ENCODE results near the gene KCTD19. TPM values are rescaled to one million over a fixed set of nuclear protein-coding genes. Genes with fewer than 3 reads are reported as not detected.

The KCTD19 gene
- total RNA-seq, 1 donor from 2014 or later, result 0.37 TPM

DNA sequence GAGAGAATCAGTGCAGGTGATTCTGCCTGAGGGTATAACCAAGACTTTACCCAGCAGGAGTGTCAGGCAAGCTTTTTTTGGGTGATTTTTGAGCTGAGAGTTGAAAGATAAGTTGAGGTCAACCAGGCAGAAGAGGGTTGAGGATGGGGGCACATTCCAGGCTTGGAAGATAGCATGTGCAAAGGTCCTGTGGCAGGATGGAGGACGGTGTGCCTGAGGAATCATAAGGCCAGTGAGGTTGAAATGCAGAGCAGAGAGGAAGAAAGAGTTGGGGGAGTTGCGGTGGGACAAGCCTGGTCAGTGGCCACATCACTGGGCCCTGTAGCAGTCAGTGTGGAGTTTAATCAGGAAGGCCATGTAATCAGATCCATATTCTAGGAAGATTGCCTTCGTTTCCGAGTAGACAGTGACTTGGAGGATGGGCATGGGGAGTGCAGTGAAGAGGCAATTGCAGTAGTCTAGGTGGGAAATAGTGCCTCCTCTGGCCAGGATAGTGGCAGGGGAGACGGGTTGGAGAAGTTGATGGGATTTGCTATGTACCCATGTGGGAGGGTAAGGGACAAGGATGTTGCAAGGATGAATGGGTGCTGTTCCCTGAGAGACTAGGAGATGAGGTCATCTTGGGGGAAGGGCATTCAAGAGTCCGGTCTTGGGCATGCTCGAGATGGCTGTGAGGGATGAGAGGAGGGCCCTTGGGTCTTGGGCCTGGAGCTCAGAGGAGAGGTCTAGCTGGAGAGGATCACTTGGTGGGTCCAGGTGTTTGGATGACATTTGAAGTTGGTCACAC, 43.3 kb downstream of the KCTD19 start:
- DNase-seq (ENCODE audit: low spot score), result no peak

DNA sequence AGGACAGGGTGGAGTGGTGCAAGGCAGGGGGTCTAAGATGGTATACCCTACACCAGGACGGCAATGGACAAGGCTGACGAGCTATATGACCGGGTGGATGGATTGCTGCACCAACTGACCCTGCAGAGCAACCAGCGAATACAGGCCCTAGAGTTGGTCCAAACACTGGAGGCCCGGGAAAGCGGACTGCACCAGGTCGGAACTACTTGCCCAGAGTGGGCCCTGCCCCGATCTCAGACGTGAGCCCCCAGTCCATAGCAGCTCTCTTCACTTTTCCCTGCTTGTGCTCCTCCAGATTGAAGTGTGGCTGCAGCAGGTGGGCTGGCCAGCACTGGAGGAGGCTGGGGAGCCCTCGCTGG, 44.1 kb downstream of the KCTD19 start:
- no peak for DNase-seq (ENCODE audit: low spot score)

DNA sequence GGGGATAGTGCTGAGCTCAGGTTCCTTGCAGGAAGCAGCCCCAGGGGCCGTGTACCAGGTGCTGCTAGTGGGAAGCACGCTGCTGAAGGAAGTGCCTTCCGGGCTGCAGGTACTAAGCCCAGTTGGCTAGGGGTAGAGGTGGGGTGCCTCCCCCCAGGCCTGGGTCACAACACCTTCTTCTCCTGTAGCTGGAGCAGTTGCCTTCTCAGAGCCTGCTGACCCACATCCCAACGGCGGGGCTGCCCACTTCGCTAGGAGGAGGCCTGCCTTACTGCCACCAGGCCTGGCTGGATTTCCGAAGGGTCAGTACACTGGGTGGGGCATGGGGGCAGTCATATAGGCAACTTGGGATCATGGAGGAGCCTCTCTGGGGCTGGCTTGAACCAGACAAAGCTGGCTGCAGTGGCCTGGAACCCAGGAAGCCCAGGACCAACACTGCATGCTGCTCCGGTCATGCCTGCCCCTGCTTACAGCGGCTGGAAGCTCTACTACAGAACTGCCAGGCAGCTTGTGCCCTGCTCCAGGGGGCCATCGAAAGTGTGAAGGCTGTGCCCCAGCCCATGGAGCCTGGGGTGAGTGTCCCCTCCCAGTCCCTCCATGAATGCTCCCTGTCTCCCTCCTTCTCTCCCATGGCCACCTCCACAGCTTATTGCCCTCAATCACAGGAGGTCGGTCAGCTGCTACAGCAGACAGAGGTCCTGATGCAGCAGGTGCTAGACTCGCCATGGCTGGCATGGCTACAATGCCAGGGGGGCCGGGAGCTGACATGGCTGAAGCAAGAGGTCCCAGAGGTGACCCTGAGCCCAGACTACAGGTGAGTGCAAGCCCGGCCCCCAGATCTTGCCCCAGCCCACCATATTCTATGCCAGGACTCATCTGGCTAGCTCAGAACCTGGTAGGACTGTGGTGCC, 44.8 kb downstream of the KCTD19 start:
- DNase-seq (ENCODE audit: low spot score), result no peak

DNA sequence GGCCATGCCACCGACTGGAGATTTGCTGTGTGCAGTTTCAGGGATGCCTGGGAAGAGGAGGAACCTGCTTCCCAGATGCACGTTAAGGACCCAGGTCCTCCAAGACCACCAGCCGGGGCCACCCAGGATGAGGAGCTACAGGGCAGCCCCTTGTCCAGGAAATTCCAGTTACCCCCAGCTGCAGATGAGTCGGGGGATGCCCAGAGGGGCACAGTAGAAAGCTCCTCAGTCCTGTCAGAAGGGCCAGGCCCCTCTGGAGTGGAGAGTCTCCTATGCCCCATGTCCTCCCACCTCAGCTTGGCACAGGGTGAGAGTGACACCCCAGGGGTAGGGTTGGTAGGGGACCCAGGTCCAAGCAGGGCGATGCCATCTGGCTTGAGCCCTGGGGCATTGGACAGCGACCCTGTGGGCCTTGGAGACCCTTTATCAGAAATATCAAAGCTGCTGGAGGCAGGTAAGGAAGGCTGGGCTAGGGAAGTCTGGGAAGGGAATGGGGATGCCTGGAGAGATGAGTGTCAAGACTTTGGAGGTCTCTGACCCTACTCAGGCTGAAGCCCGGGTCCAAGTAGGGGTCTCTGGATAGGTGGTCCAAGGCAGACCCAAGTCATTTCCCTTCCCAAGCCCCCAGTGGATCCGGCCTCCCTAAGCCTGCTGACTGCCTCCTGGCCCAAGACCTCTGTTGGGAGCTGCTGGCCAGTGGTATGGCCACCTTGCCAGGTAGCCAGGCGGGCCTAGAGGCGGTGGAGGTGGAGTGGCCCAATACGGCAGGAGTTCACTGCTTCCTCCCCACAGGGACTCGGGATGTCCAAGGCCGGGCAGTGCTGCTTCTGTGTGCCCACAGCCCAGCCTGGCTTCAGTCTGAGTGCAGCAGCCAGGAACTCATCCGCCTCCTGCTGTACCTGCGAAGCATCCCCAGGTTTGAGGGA, 46.2 kb downstream of the KCTD19 start:
- DNase-seq (ENCODE audit: low spot score), result no peak

DNA sequence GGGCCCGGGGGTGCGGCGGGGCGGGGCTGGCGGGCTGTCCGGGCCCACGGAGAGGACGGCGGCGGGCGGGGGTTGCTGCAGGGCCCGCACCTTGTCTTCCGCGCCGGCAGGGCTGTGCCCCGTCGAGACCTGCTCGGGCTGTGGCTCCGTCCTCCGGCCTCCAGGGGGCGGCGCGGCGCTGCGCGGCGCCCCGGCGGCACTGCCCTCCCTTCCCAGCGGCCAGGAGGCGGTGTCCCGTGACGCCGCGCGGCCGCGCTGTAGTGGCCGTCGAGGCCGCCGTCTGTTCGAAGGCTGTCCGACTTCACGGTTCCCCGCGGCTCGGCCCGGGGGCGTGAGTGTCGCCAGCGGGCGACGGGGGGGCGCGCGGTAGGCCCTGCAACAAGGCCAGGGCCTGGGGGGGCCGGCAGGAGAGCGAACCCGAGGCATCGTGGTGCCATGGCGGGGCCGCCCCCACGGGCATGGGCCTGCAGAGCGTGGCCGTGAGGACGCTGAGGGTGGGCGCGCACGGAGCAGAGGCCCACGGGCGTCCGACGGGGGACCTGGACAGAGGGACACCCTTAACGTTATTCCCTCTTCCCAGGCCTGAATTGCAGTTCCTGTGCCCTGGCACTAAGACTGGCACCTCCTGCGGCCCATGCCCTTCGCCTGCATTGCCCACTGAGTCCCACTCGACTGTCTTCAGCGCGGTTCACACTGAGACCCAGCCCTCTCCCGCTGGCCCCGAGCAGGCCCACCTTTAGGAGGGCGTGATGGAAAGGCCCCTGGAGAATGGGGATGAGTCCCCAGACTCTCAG, 47.0 kb downstream of the KCTD19 start, which contains the start of gene PLEKHG4:
TSS of gene PLEKHG4 (plus strand) at position 237 of the 794 bp plus-strand sequence. CDS start at position 750, 513 bp downstream.
- peak; percentile 75 for DNase-seq (ENCODE audit: low spot score)

DNA sequence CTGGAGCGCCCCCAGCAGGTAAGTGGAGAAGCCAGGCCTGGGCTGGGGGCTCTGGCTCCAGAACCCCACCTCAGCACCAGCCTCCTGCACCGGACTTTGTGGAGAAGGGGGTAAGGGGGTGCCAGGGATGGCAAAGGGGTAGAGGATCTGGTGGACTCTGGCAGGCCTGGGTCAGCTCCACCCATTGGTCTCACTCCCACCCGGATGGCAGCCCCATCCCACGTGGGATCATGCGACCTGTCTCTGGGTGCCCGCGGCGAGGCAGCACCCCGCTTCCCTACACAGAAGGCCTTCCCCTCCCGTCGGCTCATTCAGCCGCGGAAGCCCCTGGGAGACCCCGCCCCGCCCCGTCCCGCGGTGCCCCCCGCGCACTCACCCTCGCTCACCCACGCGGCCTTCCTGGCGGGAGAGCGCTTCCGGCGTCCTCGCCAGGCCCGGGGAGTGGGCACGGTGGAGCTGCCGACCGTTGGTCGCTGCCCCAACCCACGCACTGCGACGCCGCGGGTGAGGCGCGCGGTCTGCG, 47.7 kb downstream of the KCTD19 start:
- peak; percentile 17 for DNase-seq (ENCODE audit: low spot score)

DNA sequence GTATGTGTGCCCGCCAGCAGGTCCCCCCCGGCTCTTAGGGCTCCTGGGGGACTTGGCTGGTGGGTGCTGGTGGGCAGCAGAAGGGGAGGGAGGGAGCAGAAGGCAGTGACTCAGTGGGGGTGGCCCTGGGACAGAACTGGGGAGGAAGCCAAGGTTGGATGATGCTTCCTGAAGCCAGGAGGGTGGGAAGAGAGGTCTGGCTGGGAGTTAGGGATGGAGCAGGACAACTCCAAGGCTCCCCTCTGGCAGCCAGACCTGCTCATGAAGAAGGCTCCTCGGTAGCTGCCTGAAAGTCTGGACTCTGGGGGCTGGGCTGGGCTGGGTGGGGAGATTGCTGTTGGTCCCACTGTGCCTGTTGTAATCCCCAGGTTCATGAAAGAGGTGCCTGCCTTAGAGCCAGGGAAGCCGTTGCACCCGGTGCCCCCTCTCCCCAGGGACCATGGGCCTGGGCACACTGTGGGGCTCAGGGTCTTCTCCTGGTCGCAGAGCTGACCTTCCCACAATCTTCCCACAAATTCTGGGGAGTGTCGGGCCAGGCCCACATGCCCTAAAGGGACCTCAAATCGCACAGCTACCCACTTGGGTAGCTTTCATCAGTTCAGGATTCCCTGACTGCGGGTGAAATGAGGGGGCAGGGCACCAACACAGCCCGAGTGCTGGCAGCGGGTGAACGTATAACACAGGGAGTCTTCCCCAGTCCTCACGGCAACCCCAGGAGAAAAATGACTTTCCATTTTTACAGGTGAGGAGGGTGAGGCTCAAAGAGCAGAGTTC, 48.4 kb downstream of the KCTD19 start:
- no peak for DNase-seq (ENCODE audit: low spot score)

DNA sequence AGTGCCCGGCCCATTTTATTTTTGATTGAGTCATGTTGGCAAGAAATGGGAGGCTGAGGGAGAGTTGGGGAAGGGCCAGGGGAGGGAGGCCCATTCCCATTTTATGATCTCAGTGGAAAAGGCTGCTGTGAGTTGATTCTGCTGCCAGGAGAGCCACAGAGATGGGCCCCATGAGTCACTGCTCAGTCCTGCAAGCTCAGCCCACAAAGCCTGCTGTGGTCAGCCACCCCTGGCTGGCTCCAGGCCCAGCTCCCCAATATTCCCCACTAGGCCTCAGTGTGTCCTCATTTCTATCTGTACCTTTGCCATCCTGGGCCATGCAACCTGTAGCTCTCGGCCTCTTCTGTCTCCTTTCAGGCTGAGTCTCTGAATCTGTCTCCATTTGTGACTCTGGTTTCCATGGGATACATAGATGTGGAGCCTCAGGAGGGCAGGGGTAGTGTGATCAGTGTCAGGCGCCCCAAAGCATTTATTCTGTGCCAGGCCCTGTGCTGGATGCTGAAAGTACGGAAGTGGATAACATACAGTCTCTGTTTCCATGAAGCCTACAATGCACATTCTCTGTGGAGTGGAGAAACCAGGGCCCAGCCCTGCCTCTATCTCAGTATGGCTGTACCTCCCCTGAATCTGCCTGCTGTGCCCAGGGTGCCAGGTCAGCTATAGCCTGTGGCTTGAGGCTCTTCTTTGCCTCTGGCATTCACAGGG, 49.1 kb downstream of the KCTD19 start:
- no peak for DNase-seq (ENCODE audit: low spot score)

DNA sequence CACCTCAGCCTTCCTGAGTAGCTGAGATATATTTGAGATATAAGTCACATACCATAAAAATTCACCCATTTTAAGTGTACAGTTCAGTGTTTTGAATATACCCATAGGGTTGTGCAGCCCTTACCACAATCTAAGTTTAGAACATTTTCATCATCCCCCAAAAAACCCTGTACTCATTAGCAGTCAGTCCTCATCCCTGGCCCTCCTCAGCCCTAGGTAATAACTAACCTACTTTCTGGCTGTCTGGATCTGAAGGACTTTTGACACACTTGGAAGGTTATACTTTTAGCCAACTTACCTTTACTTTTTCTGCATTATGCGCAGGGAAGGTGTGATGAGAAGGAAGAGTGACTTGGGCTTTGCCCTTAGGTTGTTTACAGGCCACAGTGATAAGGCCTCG, 51.2 kb downstream of the KCTD19 start:
- no peak for DNase-seq (ENCODE audit: low spot score)

DNA sequence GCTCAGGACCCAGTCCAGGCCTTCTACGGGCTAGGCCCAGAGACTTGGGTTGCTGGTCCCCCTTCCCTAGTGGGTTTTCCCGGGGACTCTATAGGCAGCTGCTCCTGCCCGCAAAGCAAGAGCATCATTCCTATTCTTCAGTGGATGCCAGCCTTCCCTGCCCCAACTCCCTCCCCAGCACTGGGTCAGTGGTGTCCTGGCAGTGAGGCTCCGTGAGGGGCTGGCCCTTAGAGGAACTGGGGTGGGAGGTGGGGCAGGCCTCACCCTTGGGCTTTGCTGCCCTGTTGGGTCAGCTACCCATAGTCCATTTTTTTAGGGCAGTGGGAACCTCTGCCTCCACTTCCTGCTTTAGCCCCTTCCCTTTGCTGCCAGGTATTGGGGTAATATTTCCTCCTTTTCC, 55.1 kb downstream of the KCTD19 start:
- DNase-seq (ENCODE audit: low spot score), result no peak

DNA sequence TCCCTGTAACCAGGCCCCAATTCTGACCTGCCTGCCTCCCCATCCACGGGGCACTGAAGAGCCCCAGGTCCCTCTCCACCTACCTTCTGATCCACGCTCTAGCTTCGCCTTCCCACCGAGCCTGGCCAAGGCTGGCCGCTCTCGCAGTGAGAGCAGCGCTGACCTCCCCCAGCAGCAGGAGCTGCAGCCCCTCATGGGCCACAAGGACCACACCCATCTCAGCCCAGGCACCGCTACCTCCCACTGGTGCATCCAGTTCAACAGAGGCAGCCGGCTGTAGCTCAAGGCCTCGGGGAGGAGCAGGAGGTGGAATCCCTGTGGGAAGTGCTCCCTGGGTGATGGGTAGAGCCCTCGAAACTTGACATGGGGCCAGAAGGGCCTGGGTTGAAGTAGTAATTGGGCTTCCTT, 55.6 kb downstream of the KCTD19 start:
- DNase-seq (ENCODE audit: low spot score), result no peak

DNA sequence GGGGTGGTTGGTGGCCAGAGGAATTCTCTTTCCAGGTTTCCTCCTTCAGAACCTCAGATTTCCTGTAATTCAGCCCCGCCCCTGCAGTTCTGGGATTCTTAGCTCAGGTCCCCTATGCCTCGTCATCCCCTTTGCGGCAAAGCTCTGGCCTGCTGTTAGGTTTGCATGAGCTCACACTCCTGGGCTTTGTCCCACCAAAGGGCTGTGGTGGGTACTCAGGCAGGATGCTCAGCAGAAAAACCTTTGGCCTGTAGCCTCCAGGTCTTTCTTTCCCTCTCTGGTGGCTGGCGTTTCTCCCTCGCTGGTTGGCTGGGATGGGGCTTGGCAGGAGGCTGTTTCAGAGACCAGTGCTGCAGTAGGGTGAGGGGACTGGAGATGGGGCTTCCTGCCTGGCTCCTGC, 56.8 kb downstream of the KCTD19 start:
- no peak for DNase-seq (ENCODE audit: low spot score)

DNA sequence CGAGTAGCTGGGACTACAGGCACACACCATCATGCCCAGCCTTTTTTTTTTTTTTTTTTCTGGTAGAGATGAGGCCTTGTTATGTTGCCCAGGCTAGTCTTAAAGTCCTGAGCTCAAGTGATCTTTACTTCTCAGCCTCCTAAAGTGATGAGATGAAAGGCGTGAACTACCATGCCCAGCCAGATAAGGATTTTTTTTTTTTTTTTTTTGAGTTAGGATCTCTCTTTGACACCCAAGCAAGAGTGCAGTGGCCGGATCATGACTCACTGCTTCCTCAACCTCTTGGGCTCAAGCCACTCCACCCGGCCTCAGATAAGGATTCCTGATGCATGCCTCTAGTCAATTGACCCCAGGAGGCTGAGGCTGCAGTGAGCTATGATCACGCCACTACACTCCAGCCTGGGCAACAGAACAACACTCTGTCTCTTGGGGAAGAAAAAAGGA, 58.4 kb downstream of the KCTD19 start:
- DNase-seq (ENCODE audit: low spot score), result peak; percentile 67

DNA sequence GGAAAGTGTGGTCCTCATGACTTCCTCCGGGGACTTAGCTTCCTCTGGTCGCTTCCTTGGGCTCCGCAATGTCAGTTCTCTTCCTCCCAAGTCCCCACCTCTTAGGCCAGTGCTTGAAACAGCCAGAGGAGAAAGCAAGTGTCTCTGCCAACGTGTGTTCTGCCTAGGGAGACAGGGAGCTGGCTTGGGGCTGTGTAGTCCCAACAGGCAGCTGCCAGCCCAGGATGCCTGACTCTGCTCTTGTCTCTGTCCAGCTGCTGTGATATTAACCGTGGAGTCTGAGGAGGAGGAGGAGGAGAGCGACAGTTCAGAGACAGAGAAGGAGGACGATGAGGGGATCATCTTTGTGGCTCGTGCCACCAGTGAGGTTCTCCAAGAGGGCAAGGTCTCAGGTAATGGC, 60.7 kb downstream of the KCTD19 start:
- no peak for DNase-seq (ENCODE audit: low spot score)

DNA sequence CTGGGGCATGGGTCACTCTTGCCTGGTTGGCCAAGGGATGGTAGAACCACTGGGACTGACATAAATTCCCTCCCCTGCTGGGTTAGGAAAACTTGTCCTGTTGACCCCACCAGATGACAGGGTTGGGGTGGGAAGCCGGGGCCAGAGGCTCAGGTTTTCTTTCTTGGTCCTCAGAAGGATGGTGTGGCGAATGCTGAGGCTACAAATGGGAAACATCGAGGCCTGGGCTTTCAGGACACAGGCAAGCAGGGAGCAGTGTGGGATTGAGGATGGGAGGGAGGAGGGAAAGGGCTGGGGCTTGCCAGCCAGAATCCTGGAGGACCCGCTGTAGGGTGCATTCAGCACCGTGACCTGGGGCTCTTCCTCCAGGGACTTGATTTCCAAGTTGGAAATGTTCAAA, 61.7 kb downstream of the KCTD19 start:
- DNase-seq (ENCODE audit: low spot score), result no peak

DNA sequence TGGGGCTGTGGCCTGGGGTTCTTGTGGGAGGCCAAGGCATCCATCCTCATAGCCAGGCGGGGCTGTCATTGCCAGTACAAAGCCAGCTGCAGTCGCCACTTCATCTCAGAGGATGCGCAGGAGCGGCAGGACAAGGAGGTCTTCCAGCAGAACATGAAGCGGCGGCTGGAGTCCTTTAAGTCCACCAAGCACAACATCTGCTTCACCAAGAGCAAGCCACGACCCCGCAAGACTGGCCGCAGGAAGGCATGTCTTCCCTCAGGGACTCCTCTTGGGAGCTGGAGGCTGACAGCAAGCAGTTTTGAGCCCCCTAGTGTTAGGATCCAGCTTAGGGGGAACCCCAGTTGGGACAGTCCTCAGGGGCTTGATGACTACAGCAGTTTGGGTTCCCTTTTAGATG, 62.3 kb downstream of the KCTD19 start:
- no peak for DNase-seq (ENCODE audit: low spot score)

DNA sequence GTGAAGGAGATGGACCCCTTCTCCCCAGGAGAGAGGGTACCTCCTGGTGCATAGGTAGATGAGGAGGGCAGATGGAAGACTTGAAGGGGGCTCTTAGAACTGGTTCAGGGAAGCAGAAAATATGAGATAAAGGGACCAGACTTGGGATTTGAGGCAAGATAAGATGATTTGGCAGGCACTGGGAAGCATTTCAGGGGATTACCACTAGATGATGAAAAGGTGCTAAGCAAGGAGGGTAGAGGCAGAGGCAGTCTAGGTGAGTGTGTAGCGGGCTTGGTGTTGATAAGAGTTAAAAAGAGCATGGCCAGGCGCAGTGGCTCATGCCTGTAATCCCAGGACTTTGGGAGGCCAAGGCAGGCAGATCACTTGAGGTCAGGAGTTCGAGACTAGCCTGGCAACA, 63.3 kb downstream of the KCTD19 start:
- DNase-seq (ENCODE audit: low spot score), result no peak

DNA sequence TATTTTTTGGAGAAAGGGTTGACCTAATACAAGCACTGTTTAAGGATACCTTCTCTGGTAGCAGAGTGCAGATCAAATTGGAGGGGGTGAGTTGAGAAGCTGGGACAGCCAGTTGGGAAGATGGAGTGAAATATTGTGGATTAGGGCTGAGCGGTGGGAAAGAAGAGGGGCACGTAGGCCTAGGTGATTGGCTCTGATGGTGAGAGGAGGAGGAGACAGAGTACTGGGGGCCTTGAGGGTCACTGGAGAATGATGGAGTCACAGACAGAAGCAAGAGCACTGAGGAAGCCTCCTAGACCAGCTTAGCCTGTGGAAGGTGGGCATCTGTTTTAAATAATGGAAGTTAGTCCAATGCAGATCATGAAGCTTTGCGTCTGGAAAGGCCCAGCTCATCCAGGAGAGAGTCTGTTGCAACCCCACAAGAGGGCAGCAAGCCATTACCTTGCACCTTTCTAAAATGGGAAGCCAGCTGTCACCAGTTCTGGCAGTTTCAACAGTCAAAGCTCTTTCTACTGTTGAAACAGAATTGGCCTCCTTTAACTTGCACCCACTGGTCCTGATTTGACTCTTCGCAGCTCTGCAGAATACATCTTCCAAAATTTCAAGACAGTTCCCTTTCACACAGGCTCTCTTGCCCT, 66.0 kb downstream of the KCTD19 start:
- peak; percentile 46 for DNase-seq (ENCODE audit: low spot score)

DNA sequence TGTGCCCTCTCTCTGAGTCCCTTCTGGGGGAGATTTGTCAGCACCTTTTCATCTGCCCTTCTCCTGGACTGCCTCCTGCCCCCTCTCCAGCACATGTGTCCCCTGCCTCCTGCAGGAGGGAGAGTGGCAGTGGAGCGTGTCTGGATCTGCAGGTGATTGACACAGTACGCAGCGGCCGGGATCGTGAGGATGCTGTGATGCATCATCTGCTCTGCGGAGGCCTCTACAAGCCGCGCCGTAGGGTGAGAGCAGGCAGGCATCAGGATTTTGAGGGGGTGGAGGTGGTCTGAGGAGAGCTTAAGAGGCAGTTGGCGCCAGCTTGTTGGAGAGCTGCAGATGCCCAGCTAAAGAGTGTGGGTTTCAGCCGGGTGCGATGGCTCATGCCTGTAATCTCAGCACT, 66.8 kb downstream of the KCTD19 start:
- no peak for DNase-seq (ENCODE audit: low spot score)

Data from mucosa of gallbladder (tissue), 1 donor.